Right lobe of liver (tissue), 4 donors: ENCODE measurements around the gene FAM219A.

Experiments used
- POLR2A ChIP-seq: fragments of 450-650 bp; IDR thresholded peaks from one replicate; pipeline ENCODE4 v1.6.1; 2017; ENCODE audit warnings: antibody characterized with exemption, mild to moderate bottlenecking
- TF ChIP-seq, protein P1 (sequence below), 4 donors: fragments of 200-600 bp in 3 of 4; fragments of 450-650 bp in 1 of 4; IDR thresholded peaks; one replicate each; pipeline versions ENCODE4 v1.5.1 to v1.8.0; 2016 to 2022; ENCODE audit warnings: antibody characterized with exemption in 4 of 4, mild to moderate bottlenecking in 2 of 4
- donor health status: DM: no; HTN: no; CAD: no.
- donor health status: DM: no; HTN: no; CAD: no.
- donor health status: DM: no; HTN: yes; CAD: no.

DNA sequence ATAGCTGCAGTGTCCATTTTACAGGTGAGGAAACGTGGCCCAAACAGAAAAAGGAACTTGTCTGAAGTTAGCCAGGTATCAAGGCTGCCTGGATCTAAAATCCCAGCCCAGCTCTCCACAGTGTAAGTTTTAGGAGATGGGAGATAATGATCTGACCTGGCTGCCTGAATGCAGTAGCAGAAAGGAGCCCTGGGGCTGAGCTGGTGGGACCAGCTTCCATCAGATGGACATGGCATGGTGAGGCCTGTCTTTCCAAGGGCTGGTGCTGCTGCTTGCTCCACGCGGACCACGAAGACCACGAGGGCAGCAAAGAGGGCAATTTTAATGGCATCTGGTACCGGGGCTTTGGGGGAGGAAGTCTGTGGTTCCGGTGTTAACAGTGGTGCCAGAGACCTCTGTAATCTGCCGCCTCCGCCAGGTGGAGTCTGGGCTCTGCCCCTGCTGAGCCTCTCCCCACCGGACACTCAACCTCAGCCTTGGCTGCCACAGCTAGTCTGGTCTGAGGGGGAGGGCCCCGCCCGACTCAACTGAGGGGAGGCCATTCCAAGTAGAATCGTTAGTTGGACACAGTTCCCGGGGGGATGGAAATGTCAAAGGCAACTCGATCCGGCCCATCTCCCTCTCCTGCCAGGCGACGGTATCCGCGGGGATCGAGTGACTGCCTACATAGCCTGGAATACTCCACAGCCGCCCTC, 82.3 kb downstream of the FAM219A start:
- TF ChIP-seq, protein P1, sequence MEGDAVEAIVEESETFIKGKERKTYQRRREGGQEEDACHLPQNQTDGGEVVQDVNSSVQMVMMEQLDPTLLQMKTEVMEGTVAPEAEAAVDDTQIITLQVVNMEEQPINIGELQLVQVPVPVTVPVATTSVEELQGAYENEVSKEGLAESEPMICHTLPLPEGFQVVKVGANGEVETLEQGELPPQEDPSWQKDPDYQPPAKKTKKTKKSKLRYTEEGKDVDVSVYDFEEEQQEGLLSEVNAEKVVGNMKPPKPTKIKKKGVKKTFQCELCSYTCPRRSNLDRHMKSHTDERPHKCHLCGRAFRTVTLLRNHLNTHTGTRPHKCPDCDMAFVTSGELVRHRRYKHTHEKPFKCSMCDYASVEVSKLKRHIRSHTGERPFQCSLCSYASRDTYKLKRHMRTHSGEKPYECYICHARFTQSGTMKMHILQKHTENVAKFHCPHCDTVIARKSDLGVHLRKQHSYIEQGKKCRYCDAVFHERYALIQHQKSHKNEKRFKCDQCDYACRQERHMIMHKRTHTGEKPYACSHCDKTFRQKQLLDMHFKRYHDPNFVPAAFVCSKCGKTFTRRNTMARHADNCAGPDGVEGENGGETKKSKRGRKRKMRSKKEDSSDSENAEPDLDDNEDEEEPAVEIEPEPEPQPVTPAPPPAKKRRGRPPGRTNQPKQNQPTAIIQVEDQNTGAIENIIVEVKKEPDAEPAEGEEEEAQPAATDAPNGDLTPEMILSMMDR (IDR thresholded peaks at IDR 0.05), result peak; percentile 19 to 34 (median 24)
- TF ChIP-seq POLR2A, result no peak
